GM19099 (cell line): Measurements from ENCODE around the gene NUBPL.

Experiments
- POLR2A ChIP-seq: IDR thresholded peaks from 3 replicates; pipeline ENCODE4 v1.6.1; 2011; ENCODE audit warnings: low read depth; ENCODE audit not compliant: insufficient read length; ENCODE audit errors: extremely low read depth

NUBPL gene

DNA sequence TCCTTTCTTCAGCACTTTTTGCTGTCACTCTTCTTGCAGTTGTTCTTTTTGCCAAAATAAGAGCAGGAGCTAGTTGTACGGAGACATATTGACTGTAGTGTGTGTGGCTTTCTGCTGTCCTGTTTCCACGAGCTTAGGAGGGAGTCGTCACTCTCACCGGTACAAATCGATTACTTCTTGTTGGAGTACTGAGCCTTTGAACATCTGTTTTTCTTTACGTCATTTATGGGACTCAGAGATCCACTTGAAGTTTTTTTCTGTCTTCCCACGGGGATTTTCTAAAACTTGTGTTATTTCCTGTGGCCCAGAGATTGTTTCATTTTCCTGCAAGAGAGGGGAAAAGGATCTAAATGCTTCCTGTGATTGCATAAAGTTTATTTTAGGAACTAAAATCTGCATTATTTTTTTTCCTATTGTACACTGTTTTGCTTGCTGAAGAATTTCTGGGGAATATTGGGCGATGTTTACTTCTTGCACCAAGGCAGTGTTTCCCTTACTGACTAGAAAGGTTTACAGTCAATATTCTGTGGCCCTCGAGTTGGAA, 316.1 kb downstream of the NUBPL start:
- TF ChIP-seq POLR2A = no peak

DNA sequence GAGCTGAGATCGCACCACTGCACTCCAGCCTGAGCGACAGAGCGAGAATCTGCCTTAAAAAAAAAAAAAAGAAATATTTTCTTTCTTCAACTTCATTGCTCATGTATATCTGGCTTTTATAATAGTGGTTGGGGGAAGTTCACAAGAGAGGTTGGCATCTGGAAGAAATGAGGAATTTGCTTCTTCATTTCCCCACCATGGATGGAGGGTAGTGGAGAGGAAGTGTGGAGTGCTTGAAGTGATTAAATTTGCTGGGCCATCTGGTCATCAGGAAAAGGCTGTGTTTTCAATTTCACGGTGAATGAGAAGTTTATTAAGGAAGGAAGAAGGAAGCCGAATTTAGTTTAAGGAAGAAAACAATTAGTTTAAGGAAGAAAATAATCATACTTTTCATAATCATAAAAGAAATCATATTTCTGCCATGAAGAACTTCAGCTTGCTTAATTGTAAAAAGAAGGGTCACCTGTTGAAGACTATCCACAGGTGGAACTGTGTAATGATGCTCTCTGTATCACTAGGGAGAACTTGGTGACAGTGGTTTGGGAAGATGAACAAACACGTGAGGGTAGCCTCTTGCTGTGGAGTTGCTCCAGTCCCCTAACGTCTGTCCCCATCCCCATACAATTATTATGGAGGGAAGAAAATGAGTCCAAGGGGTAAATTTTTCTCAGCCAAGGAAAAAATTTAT, 318.6 kb downstream of the NUBPL start:
- no peak for TF ChIP-seq POLR2A

DNA sequence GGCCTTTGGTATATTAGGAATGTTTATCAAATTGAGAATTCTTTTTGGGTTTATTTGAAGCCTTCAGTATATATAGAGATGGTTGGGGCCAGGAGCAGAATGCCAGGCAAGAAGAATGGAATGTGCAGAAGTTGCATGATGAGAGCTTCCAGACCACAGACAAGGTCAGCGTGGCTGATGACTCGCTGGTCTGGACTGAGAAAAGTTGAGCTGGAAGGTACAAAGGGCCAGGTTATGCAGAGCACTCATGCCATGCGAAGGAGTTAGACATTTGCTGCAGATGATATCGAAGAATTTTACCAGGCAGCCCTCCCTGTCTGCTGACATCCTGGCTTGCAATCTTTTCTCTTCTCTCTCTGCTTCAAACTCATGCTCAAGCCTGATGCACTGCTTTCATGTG, 319.7 kb downstream of the NUBPL start:
- TF ChIP-seq POLR2A = no peak

DNA sequence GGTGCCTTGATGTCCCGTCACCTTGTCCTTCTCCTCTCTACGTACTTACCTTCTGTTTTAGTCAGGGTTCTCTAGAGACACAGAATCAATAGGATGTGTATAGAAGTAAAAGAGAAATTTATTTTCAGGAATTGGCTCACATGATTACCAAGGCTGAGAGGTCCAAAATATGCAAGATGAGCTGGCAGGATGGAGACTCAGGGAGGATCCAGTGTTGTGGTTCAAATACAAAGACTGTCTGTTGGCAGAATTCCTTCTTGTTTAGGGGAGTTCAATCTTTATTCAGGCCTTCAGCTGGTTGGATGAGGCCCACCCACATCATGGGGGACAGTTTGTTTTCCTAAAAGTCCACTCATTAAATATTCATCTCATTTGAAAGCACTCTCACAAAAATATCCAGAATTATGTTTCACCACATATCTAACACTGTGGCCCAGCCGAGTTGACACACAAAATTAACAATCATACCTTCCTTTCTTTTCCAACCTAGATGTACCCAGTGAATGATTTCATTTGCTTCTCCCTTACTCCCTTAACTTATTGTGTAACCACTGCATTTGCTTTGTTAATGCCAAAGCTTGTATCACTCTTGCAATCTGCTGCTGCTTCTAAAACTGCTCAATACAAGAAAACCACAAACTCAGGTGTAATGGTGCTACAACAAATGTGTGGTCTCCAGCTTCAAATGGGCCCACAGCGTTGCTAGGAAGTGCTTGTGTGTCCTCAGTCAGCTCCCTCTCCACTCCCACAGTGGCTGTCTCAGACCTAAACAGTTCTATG, 320.5 kb downstream of the NUBPL start:
- TF ChIP-seq POLR2A = no peak

DNA sequence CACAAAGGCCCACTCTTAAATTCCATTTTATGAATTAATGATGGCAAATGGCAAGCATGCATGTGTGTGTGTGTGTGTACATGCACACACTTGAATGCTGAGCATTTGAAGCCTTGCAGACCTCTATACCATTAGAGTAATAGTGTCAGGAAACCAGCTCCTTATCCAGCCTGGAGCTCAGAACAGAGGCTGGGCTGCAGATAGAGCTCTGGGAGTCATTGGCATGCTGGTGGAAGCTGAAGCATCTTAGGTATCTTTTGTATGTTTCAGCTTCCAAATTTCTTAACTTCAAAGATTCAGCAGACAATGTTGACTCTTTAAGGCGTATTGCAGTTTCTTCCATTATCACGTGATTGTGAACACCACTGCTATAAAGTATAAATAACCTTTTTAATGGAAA, 323.0 kb downstream of the NUBPL start:
- TF ChIP-seq POLR2A = no peak

DNA sequence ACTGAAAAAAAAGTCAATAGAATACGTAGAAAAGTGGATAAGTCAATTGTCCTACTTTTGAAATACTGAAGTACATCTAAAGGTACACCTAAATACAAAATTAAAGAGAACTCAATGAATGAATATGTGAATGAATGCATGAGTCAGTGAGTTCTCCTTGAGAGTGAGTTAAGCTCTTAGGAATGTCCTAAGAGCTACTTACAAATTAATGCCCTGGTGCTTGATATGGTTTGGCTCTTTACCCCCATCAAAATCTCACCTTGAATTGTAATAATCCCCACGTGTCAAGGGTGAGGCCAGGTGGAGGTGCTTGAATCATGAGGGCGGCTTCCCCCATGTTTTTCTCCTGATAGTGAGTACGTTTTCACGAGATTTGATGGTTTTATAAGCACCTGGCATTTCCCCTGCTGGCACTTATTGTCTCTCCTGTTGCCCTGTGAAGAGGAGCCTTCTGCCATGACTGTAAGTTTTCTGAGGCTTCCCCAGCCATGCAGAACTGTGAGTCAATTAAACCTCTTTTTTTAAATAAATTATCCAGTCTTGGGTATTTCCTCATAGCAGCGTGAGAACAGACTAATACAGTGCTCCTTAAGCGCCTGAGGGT, 323.7 kb downstream of the NUBPL start:
- no peak for TF ChIP-seq POLR2A

DNA sequence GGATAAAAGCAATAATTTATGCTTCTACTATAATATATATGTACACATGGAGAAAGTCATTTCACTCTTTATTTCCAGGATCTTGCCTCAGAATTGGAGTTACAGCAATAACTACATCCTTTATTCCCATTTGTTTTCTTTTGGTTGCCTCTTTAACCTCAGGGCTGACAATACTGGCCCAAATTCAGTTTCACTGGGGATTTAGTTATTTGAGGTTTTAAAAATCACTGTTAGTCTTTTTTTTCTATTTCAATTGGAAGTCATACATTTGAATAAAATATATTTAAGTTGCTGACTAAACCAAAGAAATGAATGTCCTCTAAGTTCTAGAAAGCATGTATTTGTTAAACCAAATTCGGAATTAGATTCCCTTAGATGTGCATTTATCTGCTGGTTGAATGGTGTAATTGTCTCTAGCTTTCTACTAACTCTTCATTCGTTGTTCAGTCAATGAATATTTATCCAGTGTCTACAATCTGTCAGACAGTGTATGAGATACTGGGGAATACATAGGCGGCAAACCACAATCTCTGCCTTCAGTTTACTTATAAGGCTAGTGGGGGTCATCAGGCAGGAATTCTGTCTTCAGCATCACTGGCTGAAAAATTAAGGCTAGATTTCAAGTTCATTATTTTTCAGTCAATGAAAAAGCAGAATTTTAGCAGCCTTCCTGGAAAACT, 325.1 kb downstream of the NUBPL start:
- TF ChIP-seq POLR2A = no peak

DNA sequence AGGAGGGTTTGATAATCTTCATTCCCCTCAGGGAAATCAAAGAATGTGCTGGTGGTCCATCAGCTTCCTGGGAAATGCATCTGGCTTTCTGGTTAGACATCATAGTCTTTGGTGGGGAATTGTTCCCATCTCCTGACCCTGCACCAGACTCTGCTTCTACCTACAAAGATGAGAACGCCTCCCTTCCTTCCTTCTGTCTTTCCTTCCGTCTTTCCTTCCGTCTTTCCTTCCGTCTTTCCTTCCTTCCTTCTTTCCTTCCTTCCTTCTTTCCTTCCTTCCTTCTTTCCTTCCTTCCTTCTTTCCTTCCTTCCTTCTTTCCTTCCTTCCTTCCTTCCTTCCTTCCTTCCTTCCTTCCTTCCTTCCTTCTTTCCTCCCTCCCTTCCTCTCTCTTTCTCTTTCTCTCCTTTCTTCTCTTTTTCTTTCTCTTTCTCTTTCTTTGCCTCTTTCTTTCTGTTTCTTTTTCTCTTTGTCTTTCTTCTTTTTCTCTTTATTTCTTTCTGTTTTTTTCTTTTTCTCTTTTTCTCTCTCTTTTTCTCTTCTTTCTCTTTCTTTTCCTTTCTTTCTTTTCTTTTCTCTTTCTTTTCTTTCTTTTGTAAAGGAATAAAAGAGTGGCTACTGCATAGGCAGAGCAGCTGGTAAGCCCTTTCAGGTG, 326.9 kb downstream of the NUBPL start:
- TF ChIP-seq POLR2A = no peak

DNA sequence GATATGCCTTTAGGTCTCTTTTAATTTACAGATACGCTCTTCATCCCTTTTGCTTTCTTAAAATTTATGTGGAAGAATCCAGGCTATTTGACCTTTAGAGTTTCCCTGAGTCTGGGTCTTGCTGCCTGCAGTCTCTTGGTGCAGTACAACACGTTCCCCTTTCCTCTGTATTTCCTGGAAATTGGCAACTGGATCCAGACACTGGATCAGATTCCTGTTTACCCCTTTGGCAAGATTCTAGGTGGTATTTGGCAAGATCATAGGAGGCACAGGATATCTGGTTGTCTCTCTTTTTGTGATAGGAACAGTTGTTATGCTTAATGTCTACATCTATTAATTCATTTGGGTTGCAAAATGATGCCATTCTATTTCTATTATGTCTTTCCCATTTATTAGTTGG, 328.1 kb downstream of the NUBPL start:
- TF ChIP-seq POLR2A = no peak

DNA sequence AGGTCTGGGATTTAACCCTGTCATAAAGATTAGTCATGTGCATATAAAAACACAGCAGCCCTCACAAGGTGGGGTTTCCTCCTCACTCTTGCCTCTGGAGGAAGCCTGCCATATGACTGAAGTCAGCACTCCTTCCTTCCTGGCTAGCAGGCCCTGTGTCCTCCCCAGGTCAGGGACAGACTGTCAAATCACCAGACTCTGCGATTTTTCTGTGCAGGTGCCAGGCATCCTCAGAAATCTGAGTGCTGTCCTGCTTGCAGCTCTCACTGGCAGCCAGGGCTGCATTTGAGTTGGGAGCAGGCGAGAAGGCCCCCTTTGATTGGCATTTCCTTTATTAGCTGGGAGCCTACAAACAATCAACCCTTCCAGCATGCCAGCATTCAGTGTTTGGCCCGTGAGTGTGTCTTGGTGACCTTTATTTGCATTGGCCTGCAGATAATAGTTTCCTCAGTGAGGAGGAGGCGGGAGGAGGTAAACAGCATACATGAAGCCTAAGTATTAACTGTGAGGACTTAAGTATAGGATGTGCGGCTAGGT, 332.1 kb downstream of the NUBPL start:
- no peak for TF ChIP-seq POLR2A

DNA sequence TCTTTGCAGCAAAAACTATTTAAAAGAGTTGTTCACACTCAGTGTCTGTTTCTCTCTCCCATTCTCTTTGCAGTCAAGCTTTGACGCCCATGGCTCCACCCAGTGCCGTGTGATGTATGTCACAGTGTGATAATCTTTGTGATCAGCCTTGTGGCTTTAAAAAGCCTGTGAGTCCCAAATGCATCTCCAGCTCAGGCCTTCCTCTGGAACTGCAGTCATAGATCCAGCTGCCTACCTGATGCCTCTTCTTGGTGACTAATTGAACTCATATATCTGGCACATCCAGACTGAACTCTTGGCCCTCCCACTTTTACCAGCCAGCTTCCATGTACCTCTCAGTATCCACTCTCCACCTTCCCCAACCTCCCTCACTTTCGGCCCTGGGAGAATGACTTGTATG, 333.1 kb downstream of the NUBPL start:
- no peak for TF ChIP-seq POLR2A

DNA sequence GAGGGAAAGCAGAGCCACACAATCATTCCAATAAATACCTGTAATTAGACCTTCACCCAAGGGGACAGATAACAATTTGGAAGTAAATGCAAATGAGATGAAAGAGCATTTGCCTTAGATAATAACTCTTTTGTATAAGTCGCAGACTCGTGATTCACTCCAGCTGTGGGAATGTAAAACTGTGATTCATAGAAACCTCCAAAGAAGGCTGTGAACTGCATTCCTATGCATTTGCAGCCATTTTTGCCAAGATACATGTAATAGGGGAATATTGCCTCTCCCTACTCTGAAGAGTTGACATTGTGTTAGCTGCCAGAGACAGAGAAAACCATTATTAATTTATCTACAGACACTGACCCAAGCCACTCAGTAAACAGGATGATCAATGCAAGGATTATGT, 334.0 kb downstream of the NUBPL start:
- no peak for TF ChIP-seq POLR2A

DNA sequence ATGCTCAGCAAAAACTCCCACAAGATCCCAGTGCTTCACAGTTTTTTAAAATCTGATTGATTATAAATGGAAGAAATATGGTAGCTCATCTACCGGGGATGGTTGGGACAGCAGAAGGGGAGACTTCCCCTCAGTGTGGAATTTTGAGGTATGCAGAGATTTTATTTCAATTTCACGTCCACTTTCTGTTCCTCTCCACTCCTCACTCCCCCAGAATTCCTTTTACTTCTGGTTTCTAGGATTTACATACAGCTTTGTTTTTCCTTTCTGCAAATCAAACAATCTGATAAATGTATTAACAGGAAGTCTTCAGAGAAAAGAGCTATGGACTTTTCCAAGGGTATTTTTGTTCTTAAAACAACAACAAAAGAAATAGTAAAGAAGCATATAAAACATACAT, 334.4 kb downstream of the NUBPL start:
- no peak for TF ChIP-seq POLR2A

DNA sequence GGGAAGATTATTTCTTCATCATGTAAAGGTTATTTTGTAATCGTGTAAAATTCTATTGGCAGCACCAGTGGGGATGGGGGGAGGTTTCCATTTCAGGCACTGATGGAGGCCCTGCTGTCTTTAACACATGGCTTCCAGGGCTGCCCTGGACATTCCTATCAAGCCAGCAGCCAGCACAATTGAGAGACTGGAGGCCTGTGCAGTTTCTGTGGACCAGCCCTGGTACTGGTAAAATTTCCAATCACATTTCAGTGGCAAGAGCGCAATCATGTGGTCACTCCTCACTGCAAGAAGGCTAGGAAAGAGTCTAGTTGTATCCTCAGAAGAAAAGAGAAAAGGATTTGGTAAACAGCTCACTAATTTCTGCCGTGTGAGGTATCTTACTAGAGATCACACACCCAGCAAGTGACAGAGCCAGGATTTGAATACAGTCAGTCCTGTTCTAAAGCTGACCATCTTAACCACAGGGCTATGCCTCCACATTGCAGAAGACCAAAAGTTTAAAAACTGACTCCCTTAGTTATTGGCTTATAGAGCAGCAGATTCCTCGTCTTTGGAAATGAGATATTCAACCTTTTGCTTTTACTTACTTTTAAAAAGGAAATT, 336.5 kb downstream of the NUBPL start:
- no peak for TF ChIP-seq POLR2A
